Anterior cingulate cortex (tissue), 58 donors: Measurements from ENCODE around the gene TNFRSF8.

Experiments
- DNase-seq, 58 donors: peaks; one replicate each; lab custom pipeline; 2025; lab: John Stamatoyannopoulos, UW

Gene TNFRSF8

DNA sequence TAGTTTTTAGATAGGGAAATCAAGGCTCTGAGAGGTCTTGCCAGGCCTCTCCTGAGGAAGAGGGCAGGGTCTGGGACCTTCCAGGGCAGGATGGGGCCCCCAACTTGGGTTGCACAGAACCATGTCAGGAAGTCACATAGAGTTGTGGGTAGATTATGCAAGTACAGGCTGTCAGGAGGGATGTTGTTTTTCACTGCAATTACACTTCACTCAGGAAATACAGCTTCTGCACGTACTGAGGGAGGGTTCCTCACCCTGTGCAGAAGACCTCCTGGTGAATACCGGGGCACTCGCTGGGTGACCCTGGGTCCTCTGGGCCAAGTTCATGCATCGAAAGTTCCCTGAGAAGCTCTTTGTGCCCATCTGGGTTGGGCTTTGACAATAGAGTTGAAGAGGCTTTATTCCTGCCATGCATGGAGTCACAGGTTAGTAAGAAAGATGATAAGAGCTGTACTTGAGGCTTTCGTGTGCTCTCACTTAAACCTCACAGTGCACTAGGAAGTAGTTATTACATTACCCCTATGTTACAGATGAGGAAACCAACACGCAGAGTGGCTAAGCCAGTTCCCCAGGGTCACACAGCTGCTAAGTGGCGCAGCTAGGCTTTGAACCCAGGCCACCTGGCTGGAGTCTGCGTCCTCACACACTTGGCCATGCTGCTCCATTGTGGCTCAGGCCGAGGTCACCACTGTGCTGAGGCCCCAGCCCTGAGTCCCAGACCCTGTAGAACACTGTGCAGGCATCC is 87.5 kb downstream of the TNFRSF8 start:
- DNase-seq: peak in 1 of 58 donors; percentile 14

DNA sequence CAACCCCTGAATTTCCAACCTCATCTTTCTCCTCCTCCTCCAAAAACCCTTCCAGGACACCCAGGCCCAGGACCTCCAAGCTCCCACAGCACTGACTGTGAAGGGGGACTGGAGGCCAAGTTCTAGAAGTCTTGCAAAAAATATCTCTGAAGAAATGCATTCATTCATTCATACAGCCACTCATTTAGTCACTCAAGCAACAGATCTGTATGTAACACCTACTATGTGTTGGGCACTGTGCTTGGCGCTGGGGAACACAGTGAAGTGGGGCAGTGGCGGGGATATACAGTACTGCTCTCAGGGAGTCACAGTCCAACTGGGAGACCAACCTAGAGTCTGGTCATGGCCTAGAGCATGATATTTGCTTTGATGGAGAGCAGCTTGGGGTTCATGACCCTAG is 88.4 kb downstream of the TNFRSF8 start:
- DNase-seq: no peak

GRCh38 chr1:12152113-12152891 is 89.2 kb downstream of the TNFRSF8 start:
- no peak for DNase-seq

GRCh38 chr1:12153181-12153785 is 90.2 kb downstream of the TNFRSF8 start:
- peak in 12 of 58 donors; percentile 4 to 55 (median 20) for DNase-seq

DNA sequence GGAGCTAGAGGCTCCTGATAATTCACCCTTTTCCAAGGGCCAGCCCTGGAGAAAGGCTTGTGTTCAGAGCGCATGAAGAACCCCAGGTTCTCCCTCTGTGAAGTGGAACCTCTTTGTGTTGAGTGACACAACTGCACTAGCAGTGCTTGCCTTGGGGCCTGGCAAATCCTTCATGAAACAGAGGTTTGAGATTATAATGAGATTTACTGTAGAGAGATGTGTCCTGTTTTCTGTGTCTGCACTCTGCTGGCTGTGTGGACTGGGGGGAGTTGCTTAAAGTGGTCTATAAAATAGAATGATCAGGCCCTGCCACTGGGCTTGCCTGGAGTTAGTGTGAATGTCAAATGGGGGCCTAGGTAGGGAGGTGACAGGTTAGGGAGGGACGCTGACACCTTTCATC is 92.2 kb downstream of the TNFRSF8 start:
- DNase-seq: no peak

DNA sequence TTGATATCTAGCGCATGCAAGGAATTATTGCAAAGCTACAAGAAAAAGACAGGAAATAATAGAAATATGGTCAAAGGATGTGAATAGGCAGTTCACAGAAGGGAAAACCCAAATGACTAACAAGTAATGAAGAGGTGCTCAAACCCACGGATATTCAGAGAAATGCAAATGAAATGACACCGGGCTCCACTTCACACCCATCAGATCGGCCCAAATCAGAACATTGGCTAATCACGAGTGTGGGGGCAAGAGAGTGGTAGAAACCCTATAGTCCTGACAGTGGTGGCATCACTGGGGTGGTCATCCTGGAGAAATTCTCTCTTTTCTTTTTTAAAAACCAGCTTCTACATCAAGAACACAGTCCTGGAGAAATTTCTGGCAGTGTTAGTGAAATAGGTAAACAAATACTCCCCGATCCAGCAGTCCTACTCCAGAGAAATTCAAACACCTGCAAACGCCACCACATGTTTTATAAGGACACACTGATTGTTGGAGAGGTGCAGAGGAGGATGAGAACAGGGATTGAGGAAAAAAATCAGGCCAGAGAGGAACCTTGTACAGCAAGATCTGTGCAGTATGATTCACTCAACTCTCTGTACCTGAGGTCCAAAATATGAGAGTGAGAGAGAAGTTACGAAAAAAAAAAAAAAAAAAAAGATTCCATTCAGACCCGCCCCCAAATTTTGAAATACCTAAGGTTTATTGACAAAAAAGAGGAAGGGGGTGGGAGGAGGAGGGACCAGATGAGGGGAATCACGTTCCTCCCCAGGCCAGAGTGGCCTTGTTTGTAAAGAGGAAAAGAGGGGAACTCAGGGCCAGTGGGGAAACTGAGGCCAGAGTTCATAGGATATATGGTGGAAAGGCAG is 94.5 kb downstream of the TNFRSF8 start:
- DNase-seq: no peak

- DNase-seq: no peak
Measured at GRCh38 chr1:12158357-12159092, 95.4 kb downstream of the TNFRSF8 start.

GRCh38 chr1:12159816-12160215 is 96.7 kb downstream of the TNFRSF8 start:
- no peak for DNase-seq

DNA sequence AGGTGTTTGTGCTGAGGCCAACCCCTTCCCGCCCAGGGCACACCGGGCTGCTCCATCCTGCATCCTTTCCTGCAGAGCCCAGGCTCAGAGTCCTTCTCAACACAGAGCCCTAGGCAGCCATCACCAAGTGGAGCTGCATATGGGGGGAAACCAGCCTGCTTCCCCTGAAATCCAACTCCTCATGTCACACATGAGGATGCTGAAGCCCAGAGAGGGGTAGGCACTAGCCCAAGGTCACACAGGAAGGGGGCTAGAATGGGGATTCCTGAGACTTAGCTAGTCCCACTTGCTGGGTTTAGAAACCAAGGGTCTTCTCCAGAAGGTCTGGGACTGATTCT is 98.2 kb downstream of the TNFRSF8 start:
- no peak for DNase-seq

- DNase-seq: peak in 30 of 58 donors; percentile 14 to 56 (median 26)
Measured at GRCh38 chr1:12161662-12162458, 98.8 kb downstream of the TNFRSF8 start.

- DNase-seq: no peak
Measured at GRCh38 chr1:12162459-12163137, 99.5 kb downstream of the TNFRSF8 start.

DNA sequence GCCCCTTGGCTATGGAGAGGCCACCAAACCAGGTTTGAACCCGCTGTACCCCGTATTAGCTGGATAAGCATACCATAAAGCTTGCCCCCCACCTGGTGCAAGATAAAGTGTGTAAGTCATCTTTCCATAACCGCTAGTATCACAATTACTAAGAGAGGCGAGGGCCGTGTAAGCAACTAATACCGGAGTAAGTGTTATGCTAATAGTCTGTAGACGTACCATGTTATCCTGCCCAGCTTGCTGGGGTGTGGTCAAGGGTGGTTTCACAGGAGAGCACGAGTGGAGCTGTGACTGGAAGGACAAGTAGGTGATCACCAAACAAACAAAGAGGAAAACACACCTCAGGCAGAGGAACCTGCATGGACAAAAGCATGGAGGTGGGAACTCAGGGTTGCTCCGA is 100.1 kb downstream of the TNFRSF8 start:
- DNase-seq: no peak

GRCh38 chr1:12164210-12164609 is 101.1 kb downstream of the TNFRSF8 start:
- DNase-seq: no peak

GRCh38 chr1:12165342-12165741 is 102.2 kb downstream of the TNFRSF8 start:
- no peak for DNase-seq

DNA sequence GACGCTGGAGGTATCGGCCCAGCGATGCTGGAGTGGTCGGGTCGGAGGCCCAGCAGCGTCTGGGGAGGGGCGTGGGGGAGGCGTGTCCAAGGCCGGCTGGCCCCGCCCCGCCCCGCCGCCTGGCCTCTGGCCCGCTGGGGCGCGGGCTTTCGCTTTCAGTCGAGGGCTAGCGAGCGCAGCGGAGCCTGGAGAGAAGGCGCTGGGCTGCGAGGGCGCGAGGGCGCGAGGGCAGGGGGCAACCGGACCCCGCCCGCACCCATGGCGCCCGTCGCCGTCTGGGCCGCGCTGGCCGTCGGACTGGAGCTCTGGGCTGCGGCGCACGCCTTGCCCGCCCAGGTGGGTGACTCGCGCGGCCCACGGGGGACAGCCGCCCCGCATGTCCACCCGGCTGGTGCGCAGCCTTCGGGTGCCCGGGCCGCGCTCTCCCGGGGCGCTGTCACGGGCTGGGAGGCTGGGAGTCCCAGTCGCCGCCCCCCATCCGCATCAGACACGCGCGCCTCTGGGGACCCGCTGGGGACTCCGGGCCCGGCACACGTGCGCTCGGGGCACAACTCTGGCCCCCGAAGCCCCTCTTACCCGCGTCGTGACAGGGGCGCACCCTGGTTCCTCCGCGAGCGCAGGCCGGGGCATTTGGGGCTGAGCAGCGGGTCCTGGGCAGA is 103.9 kb downstream of the TNFRSF8 start, which contains the start of gene TNFRSF1B:
Gene TNFRSF1B (plus strand): TSS at position 158 of the 659 bp plus-strand sequence. CDS start 101 bp downstream, at position 259.
- DNase-seq: peak in 7 of 58 donors; percentile 14 to 43 (median 24)

DNA sequence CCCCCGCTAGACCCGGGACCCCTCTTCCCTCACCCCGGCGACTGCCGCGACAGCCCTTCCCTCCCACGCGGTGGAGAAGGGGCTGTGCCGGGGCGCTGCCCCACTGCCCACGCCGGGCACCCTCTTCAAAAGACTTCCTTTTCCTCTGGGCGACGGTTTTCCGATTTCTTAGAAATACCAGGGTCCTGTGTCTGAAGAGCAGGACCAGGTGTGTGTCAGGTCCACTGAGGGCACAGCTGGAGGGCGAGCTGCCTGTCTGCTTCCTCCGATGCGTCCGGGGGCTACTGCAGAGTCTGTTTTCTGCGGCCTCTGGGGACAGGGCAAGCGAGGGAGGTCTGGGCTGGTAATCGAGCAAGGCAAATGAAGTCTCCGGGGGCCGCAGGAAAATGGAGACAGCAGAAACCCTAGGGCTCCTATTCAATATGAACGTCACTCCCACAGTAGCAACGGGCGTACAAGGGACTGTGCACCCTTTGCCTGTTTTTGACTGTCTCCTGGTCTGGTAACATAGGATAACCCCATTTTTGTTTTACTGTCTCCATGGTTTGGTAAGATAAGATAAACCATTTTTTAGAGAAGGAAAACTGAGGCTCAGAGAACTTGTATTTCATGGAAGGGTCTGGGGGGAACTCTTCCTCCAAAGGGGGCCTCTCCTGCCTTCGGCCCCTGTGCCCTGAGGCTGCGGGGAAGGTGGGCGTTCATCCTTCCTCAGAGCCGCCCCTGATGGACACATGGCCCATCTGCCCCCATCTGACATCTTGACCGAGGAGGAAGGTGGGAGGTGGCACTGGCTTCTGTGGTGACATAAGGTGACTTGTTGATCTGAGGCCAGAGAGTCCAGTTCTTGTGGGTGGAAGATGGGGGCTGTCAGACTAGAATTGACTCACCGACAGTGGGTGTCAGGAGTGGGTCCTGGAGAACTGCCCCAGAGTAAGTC is 104.7 kb downstream of the TNFRSF8 start:
- no peak for DNase-seq
